ENCODE data around the gene TEAD2.

DNA sequence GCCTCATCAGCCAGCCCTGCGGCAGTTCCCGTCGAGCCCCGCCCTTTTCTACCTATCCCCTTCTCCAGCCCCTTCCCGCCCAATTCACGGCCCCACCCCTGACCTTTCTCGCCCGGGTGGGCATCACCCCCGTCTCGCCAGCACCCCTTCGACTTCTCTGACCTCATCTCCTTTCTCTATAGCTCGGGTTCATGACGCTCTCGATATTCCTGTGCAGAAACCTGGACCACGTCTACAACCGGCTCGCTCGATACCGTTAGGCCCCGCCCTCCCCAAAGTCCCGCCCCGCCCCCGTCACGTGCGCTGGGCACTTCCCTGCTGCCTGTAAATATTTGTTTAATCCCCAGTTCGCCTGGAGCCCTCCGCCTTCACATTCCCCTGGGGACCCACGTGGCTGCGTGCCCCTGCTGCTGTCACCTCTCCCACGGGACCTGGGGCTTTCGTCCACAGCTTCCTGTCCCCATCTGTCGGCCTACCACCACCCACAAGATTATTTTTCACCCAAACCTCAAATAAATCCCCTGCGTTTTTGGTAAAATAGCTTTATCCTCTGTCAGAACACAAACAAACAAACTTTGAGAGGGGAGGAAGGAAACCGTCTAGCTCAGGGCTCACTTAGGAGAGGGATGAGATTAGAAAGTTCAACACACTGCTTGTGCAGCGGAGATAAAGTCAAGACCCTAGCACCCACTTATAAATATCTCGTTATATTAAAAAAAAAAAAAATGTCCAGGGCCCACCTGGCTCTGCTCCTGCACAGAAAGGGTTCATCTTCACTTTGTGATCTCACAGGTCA, 21.9 kb downstream of the TEAD2 start:
- TF ChIP-seq, protein P1, sequence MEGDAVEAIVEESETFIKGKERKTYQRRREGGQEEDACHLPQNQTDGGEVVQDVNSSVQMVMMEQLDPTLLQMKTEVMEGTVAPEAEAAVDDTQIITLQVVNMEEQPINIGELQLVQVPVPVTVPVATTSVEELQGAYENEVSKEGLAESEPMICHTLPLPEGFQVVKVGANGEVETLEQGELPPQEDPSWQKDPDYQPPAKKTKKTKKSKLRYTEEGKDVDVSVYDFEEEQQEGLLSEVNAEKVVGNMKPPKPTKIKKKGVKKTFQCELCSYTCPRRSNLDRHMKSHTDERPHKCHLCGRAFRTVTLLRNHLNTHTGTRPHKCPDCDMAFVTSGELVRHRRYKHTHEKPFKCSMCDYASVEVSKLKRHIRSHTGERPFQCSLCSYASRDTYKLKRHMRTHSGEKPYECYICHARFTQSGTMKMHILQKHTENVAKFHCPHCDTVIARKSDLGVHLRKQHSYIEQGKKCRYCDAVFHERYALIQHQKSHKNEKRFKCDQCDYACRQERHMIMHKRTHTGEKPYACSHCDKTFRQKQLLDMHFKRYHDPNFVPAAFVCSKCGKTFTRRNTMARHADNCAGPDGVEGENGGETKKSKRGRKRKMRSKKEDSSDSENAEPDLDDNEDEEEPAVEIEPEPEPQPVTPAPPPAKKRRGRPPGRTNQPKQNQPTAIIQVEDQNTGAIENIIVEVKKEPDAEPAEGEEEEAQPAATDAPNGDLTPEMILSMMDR (IDR thresholded peaks at IDR 0.05) = no peak
- no peak for TF ChIP-seq POLR2A (IDR thresholded peaks at IDR 0.05)

Measured in ovary (tissue), 3 donors.